GM12872 (cell line): ENCODE measurements around the gene BTRC.

ENCODE experiments used
- CTCF ChIP-seq: IDR thresholded peaks from 3 replicates; pipeline ENCODE4 v1.5.1; 2011; ENCODE audit warnings: low read depth, mild to moderate bottlenecking, low read length, moderate library complexity; ENCODE audit not compliant: insufficient read depth

Gene BTRC

GRCh38 chr10:101367569-101368453, 13.8 kb downstream of the BTRC start:
- no peak for TF ChIP-seq CTCF

- TF ChIP-seq CTCF = no peak
These were observed 19.1 kb downstream of the BTRC start for GRCh38 chr10:101373063-101373462.

GRCh38 chr10:101375076-101375475, 21.1 kb downstream of the BTRC start:
- no peak for TF ChIP-seq CTCF

GRCh38 chr10:101379663-101380352, 25.8 kb downstream of the BTRC start:
- TF ChIP-seq CTCF = no peak

- TF ChIP-seq CTCF = no peak
These were observed 26.5 kb downstream of the BTRC start for GRCh38 chr10:101380353-101381017.

GRCh38 chr10:101385866-101386658, 32.1 kb downstream of the BTRC start:
- no peak for TF ChIP-seq CTCF
